ENCODE results near the gene TK2.

- TF ChIP-seq TAF1 (IDR thresholded peaks at IDR 0.05; ENCODE audit: low read depth), result no peak
- TF ChIP-seq CREB1 (IDR thresholded peaks at IDR 0.05; ENCODE audit: low read depth), result no peak
- TF ChIP-seq EGR1 (IDR thresholded peaks at IDR 0.05), result no peak
- TF ChIP-seq RAD21 (IDR thresholded peaks at IDR 0.05; ENCODE audit: low read depth), result no peak
- no peak for TF ChIP-seq CEBPB (IDR thresholded peaks at IDR 0.05)
- no peak for TF ChIP-seq MAX (IDR thresholded peaks at IDR 0.05)
- no peak for TF ChIP-seq USF1 (IDR thresholded peaks at IDR 0.05)
- no peak for TF ChIP-seq NFIC (IDR thresholded peaks at IDR 0.05)
- TF ChIP-seq REST (IDR thresholded peaks at IDR 0.05; ENCODE audit: low read depth), result no peak
- no peak for TF ChIP-seq YY1 (IDR thresholded peaks at IDR 0.05; ENCODE audit: low read depth)
- TF ChIP-seq TCF12 (IDR thresholded peaks at IDR 0.05; ENCODE audit: low read depth), result no peak
- TF ChIP-seq TEAD4 (IDR thresholded peaks at IDR 0.05), result no peak
- TF ChIP-seq EP300 (IDR thresholded peaks at IDR 0.05; ENCODE audit: borderline replicate concordance), result no peak
These were observed 30.2 kb downstream of the TK2 start for GRCh38 chr16:66519482-66520373.

Measured in Ishikawa (cell line).